ENCODE data around the gene GGTLC3. TPM values are rescaled to one million over a fixed set of nuclear protein-coding genes. Genes with fewer than 3 reads are reported as not detected.

GGTLC3 gene
- total RNA-seq, 1 donor from 2014 or later, result not detected

Other genes starting within 250 kb of the GGTLC3 start
- not detected in 2 replicates for gene TMEM191B, start 9.6 kb upstream of the GGTLC3 start, total RNA-seq
- 0.22 and 0.29 TPM in 2 replicates for gene RIMBP3, start 93.8 kb upstream of the GGTLC3 start, total RNA-seq

All from activated T-helper 1 cell treated with anti-CD3 and anti-CD28 coated beads, Interleukin-12 subunit alpha, Interleukin-12 subunit beta, Interleukin-2, Interleukin-4 antibody, amounts not matched to agents 30 ng/mL and 10 ng/mL and 1 ng/mL, durations not matched to agents 14 hours and 24 hours and 36 hours (primary cell).